Activated CD4-positive, alpha-beta T cell treated with anti-CD3 and anti-CD28 coated beads for 24 hours (primary cell): ENCODE measurements around the gene AADACL2.
"Not testable (repeated sequence)": the region's sequence is repeated elsewhere in the genome, so short reads cannot be mapped to it uniquely, and the experiment has no call there.

Source experiments
- DNase-seq, 2 donors: peaks; one replicate each; pipeline ENCODE4 v3.0.0-alpha.2; 2020; ENCODE audit warnings: low read depth in 2 of 2

AADACL2 gene

GRCh38 chr3:151765685-151766084 is 32.0 kb downstream of the AADACL2 start:
- no peak for DNase-seq

GRCh38 chr3:151766454-151766853 is 32.7 kb downstream of the AADACL2 start:
- DNase-seq = no peak

- no peak for DNase-seq
Observed at GRCh38 chr3:151768393-151768930, 34.7 kb downstream of the AADACL2 start.

- DNase-seq = no peak
Observed at GRCh38 chr3:151769175-151769574, 35.4 kb downstream of the AADACL2 start.

- no peak for DNase-seq
Observed at GRCh38 chr3:151770956-151771355, 37.2 kb downstream of the AADACL2 start.

GRCh38 chr3:151772825-151773480 is 39.2 kb downstream of the AADACL2 start:
- DNase-seq = no peak

- no peak for DNase-seq
Observed at GRCh38 chr3:151774235-151774634, 40.5 kb downstream of the AADACL2 start.

- no peak for DNase-seq
Observed at GRCh38 chr3:151774910-151775309, 41.2 kb downstream of the AADACL2 start.

GRCh38 chr3:151775314-151776258 is 41.9 kb downstream of the AADACL2 start:
- no peak for DNase-seq

- no peak for DNase-seq
Observed at GRCh38 chr3:151776259-151776740, 42.6 kb downstream of the AADACL2 start.

GRCh38 chr3:151777880-151778279 is 44.2 kb downstream of the AADACL2 start:
- no peak for DNase-seq

GRCh38 chr3:151787626-151788025 is 53.9 kb downstream of the AADACL2 start:
- no peak for DNase-seq

- no peak for DNase-seq
Observed at GRCh38 chr3:151788401-151788800, 54.7 kb downstream of the AADACL2 start.

- DNase-seq = no peak
Observed at GRCh38 chr3:151789853-151790463, 56.2 kb downstream of the AADACL2 start.

GRCh38 chr3:151790763-151791162 is 57.0 kb downstream of the AADACL2 start:
- not testable (repeated sequence) for DNase-seq

GRCh38 chr3:151792411-151792810 is 58.7 kb downstream of the AADACL2 start:
- no peak for DNase-seq

- DNase-seq = no peak
Observed at GRCh38 chr3:151793636-151794035, 59.9 kb downstream of the AADACL2 start.

GRCh38 chr3:151794080-151794479 is 60.4 kb downstream of the AADACL2 start:
- DNase-seq = no peak

GRCh38 chr3:151795276-151795675 is 61.5 kb downstream of the AADACL2 start:
- no peak for DNase-seq

- DNase-seq = no peak
Observed at GRCh38 chr3:151796105-151796680, 62.5 kb downstream of the AADACL2 start.

- DNase-seq = no peak
Observed at GRCh38 chr3:151798466-151798865, 64.7 kb downstream of the AADACL2 start.

- DNase-seq = no peak
Observed at GRCh38 chr3:151800431-151800830, 66.7 kb downstream of the AADACL2 start.
